A673 (cell line): ENCODE measurements around the gene ACER1. TPM values are rescaled to one million over a fixed set of nuclear protein-coding genes. Genes with fewer than 3 reads are reported as not detected.
A peak's percentile ranks its signal among the peaks of the same experiment; 100 is the strongest.

ENCODE experiments used
- BruUV-seq: library from RNA; stranded (reverse); fragments of 400-500 nt; replicated peaks from 2 replicates; lab custom pipeline; 2021; lab: Mats Ljungman, UMichigan
- CTCF ChIA-PET: fragments of 300-600 bp; sonication (Branson Sonifier 250); formaldehyde crosslinking; loops from one replicate; lab custom pipeline; 2022; ENCODE audit warnings: antibody characterized with exemption; lab: Charles Lee
- POLR2A ChIA-PET: fragments of 300-600 bp; sonication (Branson Sonifier 250); formaldehyde crosslinking; loops from one replicate; lab custom pipeline; 2022; ENCODE audit warnings: antibody characterized with exemption; ENCODE audit not compliant: low non-redundant PET; lab: Charles Lee
- DNase-seq: peaks from one replicate; pipeline ENCODE4 v3.0.0-alpha.2; 2015; ENCODE audit warnings: low spot score
- H3K27ac ChIP-seq: fragments of 200-600 bp; sonication (generic); 2 replicates; pipeline ENCODE4 v1.5.1; 2016; ENCODE audit warnings: mixed run types, low read depth, mild to moderate bottlenecking, mixed read lengths, antibody characterized with exemption, low read length; ENCODE audit not compliant: poor library complexity, severe bottlenecking
- H3K27me3 ChIP-seq: fragments of 200-600 bp; sonication (generic); replicated peaks from 2 replicates; pipeline ENCODE4 v1.6.1; 2017; ENCODE audit warnings: mixed run types, low read depth, mild to moderate bottlenecking, mixed read lengths, antibody characterized with exemption, low read length; ENCODE audit not compliant: insufficient read depth, poor library complexity
- H3K36me3 ChIP-seq: fragments of 200-600 bp; sonication (generic); 2 replicates; pipeline ENCODE4 v1.6.1; 2016; ENCODE audit warnings: mixed run types, mild to moderate bottlenecking, mixed read lengths, antibody characterized with exemption, low read length; ENCODE audit not compliant: insufficient read depth, poor library complexity, severe bottlenecking
- H3K4me1 ChIP-seq: fragments of 200-600 bp; sonication (generic); 2 replicates; pipeline ENCODE4 v1.6.1; 2017; ENCODE audit warnings: mixed run types, mild to moderate bottlenecking, mixed read lengths, antibody characterized with exemption, low read length; ENCODE audit not compliant: insufficient read depth, poor library complexity, severe bottlenecking
- H3K4me3 ChIP-seq: fragments of 200-600 bp; sonication (generic); 2 replicates; pipeline ENCODE4 v1.5.1; 2016; ENCODE audit warnings: low read depth, mixed run types, mild to moderate bottlenecking, mixed read lengths, low read length; ENCODE audit not compliant: poor library complexity, severe bottlenecking
- H3K9me3 ChIP-seq: fragments of 200-600 bp; sonication (generic); 2 replicates; pipeline ENCODE4 v1.6.1; 2016; ENCODE audit warnings: mixed run types, low read depth, mild to moderate bottlenecking, mixed read lengths, antibody characterized with exemption, low read length; ENCODE audit not compliant: poor library complexity, severe bottlenecking
- CTCF ChIP-seq: fragments of 300-800, 200-600 bp; sonication (generic); conservative IDR thresholded peaks from 2 replicates; pipeline ENCODE4 v1.5.1; 2017; ENCODE audit warnings: low read depth, mild to moderate bottlenecking, antibody characterized with exemption, low read length, moderate library complexity, mixed read lengths
- EZH2 ChIP-seq: fragments of 200-600 bp; sonication (generic); IDR thresholded peaks from 2 replicates; pipeline ENCODE4 v1.6.1; 2017; ENCODE audit warnings: borderline replicate concordance, low read depth, mild to moderate bottlenecking, mixed read lengths, antibody characterized with exemption, low read length; ENCODE audit not compliant: poor library complexity, severe bottlenecking
- intact Hi-C: fragments of 100-400 bp; cut with micrococcal nuclease; formaldehyde crosslinking; loops from one replicate; pipeline ENCODE4 v1.10.0; 2022; ENCODE audit not compliant: unreplicated experiment
- total RNA-seq: library from RNA; stranded (reverse); gene quantifications from 2 replicates; pipeline ENCODE4 v1.2.3, GENCODE V29; 2021

ACER1 gene
- total RNA-seq, 1 experiment from 2014 or later: not detected

GRCh38 chr19:6279931-6280591 is 53.4 kb downstream of the ACER1 start, which contains the start of gene MLLT1:
TSS of gene MLLT1 (minus strand) at chr19:6279975. CDS start at chr19:6279784, 191 bp downstream.
- ChIA-PET POLR2A (no interaction called here), CTCF (no interaction called here)
- DNase-seq: peak; percentile 98
- Histone ChIP-seq H3K9me3 (no peaks in the 10 kb centered on the region), H3K27ac (peak within 1 kb of the TSS; percentile 90), H3K36me3 (no peaks in the 10 kb centered on the region), H3K4me3 (peak within 1 kb of the TSS; percentile 99), H3K27me3 (no peaks in the 10 kb centered on the region), H3K4me1 (peaks cover 12% of the 10 kb centered on the region)
- BruUV-seq: no TSS peak
- intact Hi-C loops: no loop called here
- TF ChIP-seq EZH2 (no peak), CTCF (peak; percentile 55)

- BruUV-seq: no TSS peak
- no peaks in the 10 kb centered on the region for H3K27me3 ChIP-seq
- intact Hi-C loops: no loop called here
- no peaks in the 10 kb centered on the region for H3K36me3 ChIP-seq
- peaks cover 12% of the 10 kb centered on the region for H3K4me1 ChIP-seq
- H3K9me3 ChIP-seq: no peaks in the 10 kb centered on the region
- CTCF ChIA-PET: no interaction called here
- POLR2A ChIA-PET: no interaction called here
- TF ChIP-seq EZH2: no peak
- TF ChIP-seq CTCF: no peak
- H3K4me3 ChIP-seq: peak overlapping the region; percentile 99
- peak; percentile 13 for DNase-seq
- H3K27ac ChIP-seq: peak overlapping the region; percentile 90
These were observed 53.8 kb downstream of the ACER1 start for GRCh38 chr19:6279620-6279930.

GRCh38 chr19:6278740-6279619 is 54.4 kb downstream of the ACER1 start:
- ChIA-PET POLR2A (no interaction called here), CTCF (no interaction called here)
- TF ChIP-seq EZH2: no peak
- TF ChIP-seq CTCF: no peak
- no peak for DNase-seq
- no TSS peak for BruUV-seq
- Histone ChIP-seq H3K4me1 (peaks cover 12% of the 10 kb centered on the region), H3K27ac (peak overlapping the region; percentile 90), H3K4me3 (peak overlapping the region; percentile 99), H3K27me3 (no peaks in the 10 kb centered on the region), H3K9me3 (no peaks in the 10 kb centered on the region), H3K36me3 (no peaks in the 10 kb centered on the region)
- intact Hi-C loops: no loop called here
